EL (cell line): ENCODE data around the gene DNAJB6.

Source experiments
- DNase-seq: peaks from one replicate; pipeline ENCODE4 v3.0.0-alpha.2; 2016

Gene DNAJB6

GRCh38 chr7:157336383-157337315 is at the start of gene DNAJB6:
DNAJB6 (plus strand) TSS chr7:157337004; CDS start chr7:157358573, 21,569 bp downstream.
- peak; percentile 92 for DNase-seq

GRCh38 chr7:157291404-157292080 is 45.3 kb upstream of the DNAJB6 start:
- DNase-seq = no peak

- DNase-seq = no peak
Observed at GRCh38 chr7:157292258-157292657, 44.5 kb upstream of the DNAJB6 start.

- DNase-seq = no peak
Observed at GRCh38 chr7:157292770-157293412, 43.9 kb upstream of the DNAJB6 start.

GRCh38 chr7:157293413-157293788 is 43.4 kb upstream of the DNAJB6 start:
- DNase-seq = no peak

GRCh38 chr7:157294773-157295172 is 42.0 kb upstream of the DNAJB6 start:
- no peak for DNase-seq

- no peak for DNase-seq
Observed at GRCh38 chr7:157295338-157295737, 41.5 kb upstream of the DNAJB6 start.

GRCh38 chr7:157297185-157297584 is 39.6 kb upstream of the DNAJB6 start:
- no peak for DNase-seq

GRCh38 chr7:157299317-157299612 is 37.5 kb upstream of the DNAJB6 start:
- no peak for DNase-seq

GRCh38 chr7:157299613-157300368 is 37.0 kb upstream of the DNAJB6 start:
- no peak for DNase-seq

GRCh38 chr7:157300369-157300825 is 36.4 kb upstream of the DNAJB6 start:
- DNase-seq = no peak

- DNase-seq = no peak
Observed at GRCh38 chr7:157301610-157302120, 35.1 kb upstream of the DNAJB6 start.

GRCh38 chr7:157306846-157307838 is 29.7 kb upstream of the DNAJB6 start:
- DNase-seq = no peak

GRCh38 chr7:157309988-157310668 is 26.7 kb upstream of the DNAJB6 start:
- peak; percentile 97 for DNase-seq

- peak; percentile 29 for DNase-seq
Observed at GRCh38 chr7:157310676-157311185, 26.1 kb upstream of the DNAJB6 start.

GRCh38 chr7:157312941-157313340 is 23.9 kb upstream of the DNAJB6 start:
- no peak for DNase-seq

GRCh38 chr7:157313645-157314044 is 23.2 kb upstream of the DNAJB6 start:
- DNase-seq = no peak

- peak; percentile 72 for DNase-seq
Observed at GRCh38 chr7:157318015-157318706, 18.6 kb upstream of the DNAJB6 start.

GRCh38 chr7:157320608-157320980 is 16.2 kb upstream of the DNAJB6 start:
- DNase-seq = no peak

GRCh38 chr7:157323401-157323800 is 13.4 kb upstream of the DNAJB6 start:
- no peak for DNase-seq
